Ectodermal cell (in vitro differentiated cells): ENCODE results near the gene RAD51B.
"Not testable (repeated sequence)": the region's sequence is repeated elsewhere in the genome, so short reads cannot be mapped to it uniquely, and the experiment has no call there.

ENCODE experiments used
- H3K27ac ChIP-seq: 2 replicates; pipeline ENCODE4 v1.7.0; 2013; ENCODE audit warnings: mild to moderate bottlenecking, low read depth, low read length; ENCODE audit not compliant: insufficient read depth, poor library complexity, severe bottlenecking
- H3K27me3 ChIP-seq: 2 replicates; pipeline ENCODE4 v1.7.0; 2013; ENCODE audit warnings: mild to moderate bottlenecking, low read length; ENCODE audit not compliant: insufficient read depth, control insufficient read depth, poor library complexity, severe bottlenecking
- H3K36me3 ChIP-seq: one replicate; pipeline ENCODE4 v1.7.0; 2013; ENCODE audit warnings: low read length; ENCODE audit not compliant: control insufficient read depth, insufficient read depth
- H3K4me1 ChIP-seq: one replicate; pipeline ENCODE4 v1.7.0; 2013; ENCODE audit warnings: low read length; ENCODE audit not compliant: control insufficient read depth, insufficient read depth
- H3K4me3 ChIP-seq: 2 replicates; pipeline ENCODE4 v1.7.0; 2013; ENCODE audit warnings: low read depth, low read length, control low read depth; ENCODE audit not compliant: insufficient read depth
- H3K9me3 ChIP-seq: 2 replicates; pipeline ENCODE4 v1.7.0; 2013; ENCODE audit warnings: mild to moderate bottlenecking, low read length, moderate library complexity; ENCODE audit not compliant: control insufficient read depth
- WGBS, 2 experiments: methylation state at CpG; one replicate each; pipeline ENCODE4 v1.1.7; 2013; ENCODE audit warnings: missing lambda C conversion rate in 2 of 2; 5-methylcytosine and 5-hydroxymethylcytosine counted together

RAD51B gene

DNA sequence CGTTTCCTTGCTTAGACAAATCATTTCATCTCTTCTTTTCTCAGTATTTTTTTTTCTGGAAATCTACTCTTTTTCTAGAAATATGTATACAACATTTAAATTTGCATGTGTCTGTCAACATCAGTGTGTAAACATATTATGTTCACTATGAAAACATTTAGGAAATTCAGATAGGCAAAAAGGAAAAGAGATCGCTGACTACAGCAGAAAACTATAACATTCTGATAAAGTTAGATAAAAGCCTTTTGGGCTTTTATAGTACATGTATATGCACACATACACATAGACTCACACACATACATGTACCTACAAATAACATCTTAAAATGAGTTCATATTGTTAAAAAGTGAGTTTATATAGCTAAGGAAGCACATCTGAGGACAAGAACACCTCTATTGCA lies 142.1 kb downstream of the RAD51B start:
- H3K36me3 ChIP-seq = no peaks in the 10 kb centered on the region
- no peaks in the 10 kb centered on the region for H3K4me1 ChIP-seq
- H3K4me3 ChIP-seq = no peak overlapping the region
- no peaks in the 10 kb centered on the region for H3K27me3 ChIP-seq
- H3K27ac ChIP-seq = no peak overlapping the region
- WGBS, 2 experiments = 92% methylated on average over 2 of the region's 2 CpGs; no CpG with 5 or more reads in 1 of the 2 experiments
- H3K9me3 ChIP-seq = no peaks in the 10 kb centered on the region

GRCh38 chr14:67962215-67962644 lies 142.7 kb downstream of the RAD51B start:
- Histone ChIP-seq H3K4me3 (no peak overlapping the region), H3K36me3 (no peaks in the 10 kb centered on the region), H3K27me3 (no peaks in the 10 kb centered on the region), H3K9me3 (no peaks in the 10 kb centered on the region), H3K27ac (no peak overlapping the region), H3K4me1 (no peaks in the 10 kb centered on the region)
- 95% methylated on average over 2 of the region's 2 CpGs for WGBS, 2 experiments

- H3K4me1 ChIP-seq = no peaks in the 10 kb centered on the region
- H3K27me3 ChIP-seq = no peaks in the 10 kb centered on the region
- no peaks in the 10 kb centered on the region for H3K9me3 ChIP-seq
- H3K36me3 ChIP-seq = no peaks in the 10 kb centered on the region
- H3K27ac ChIP-seq = no peak overlapping the region
- 100% methylated on average over 1 to 2 of the region's 2 CpGs for WGBS, 2 experiments
- no peak overlapping the region for H3K4me3 ChIP-seq
These were observed 144.0 kb downstream of the RAD51B start for GRCh38 chr14:67963545-67963944.

DNA sequence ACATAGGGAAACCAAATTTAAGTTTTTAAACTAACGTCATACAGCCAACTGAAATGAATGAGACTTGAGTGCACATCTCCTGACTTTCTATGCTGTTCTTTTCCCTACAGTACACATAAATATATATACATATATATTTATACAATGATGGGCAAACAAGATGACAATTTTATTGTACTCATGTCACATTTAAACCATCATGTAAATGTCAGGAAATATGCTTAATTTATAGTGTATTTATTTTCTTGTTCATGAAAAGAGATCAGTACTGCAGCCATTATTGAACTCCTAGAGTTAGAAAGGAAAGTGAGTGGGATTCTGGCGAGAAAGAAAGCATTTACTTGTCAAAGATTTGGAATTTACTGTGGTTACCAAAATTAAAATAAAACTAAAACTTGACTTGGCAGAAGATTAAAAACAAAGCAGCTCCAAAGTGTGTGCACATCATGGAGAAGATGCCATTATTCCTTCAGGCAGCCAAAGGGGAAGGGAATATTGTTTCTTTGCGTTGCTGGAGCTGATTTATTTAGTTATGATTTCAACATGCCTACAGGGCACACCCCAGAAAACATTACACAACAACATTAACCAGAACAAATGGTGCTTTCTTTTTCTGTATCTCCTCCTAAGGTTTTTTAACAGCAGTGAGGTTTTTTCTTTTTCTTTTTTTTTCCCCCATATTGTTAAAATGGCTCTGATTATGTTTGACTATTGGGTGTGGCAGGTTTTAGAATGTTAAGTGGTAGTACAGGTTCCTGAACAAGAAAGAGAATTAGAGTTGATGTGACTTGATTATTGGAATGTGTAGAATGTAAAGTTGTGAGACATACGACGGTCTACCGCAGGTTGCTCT lies 144.6 kb downstream of the RAD51B start:
- Histone ChIP-seq H3K4me3 (no peak overlapping the region), H3K4me1 (no peaks in the 10 kb centered on the region), H3K9me3 (no peaks in the 10 kb centered on the region), H3K36me3 (no peaks in the 10 kb centered on the region), H3K27ac (no peak overlapping the region), H3K27me3 (no peaks in the 10 kb centered on the region)
- 95 to 100% methylated on average over 5 to 6 of the region's 6 CpGs for WGBS, 2 experiments

GRCh38 chr14:67965696-67966095 lies 146.1 kb downstream of the RAD51B start:
- H3K9me3 ChIP-seq = no peaks in the 10 kb centered on the region
- H3K27ac ChIP-seq = no peak overlapping the region
- H3K27me3 ChIP-seq = no peaks in the 10 kb centered on the region
- no peak overlapping the region for H3K4me3 ChIP-seq
- H3K36me3 ChIP-seq = no peaks in the 10 kb centered on the region
- WGBS, 2 experiments = 91 to 96% methylated on average over 3 of the region's 3 CpGs
- no peaks in the 10 kb centered on the region for H3K4me1 ChIP-seq

- no peak overlapping the region for H3K27ac ChIP-seq
- H3K4me1 ChIP-seq = no peaks in the 10 kb centered on the region
- H3K9me3 ChIP-seq = no peaks in the 10 kb centered on the region
- H3K4me3 ChIP-seq = no peak overlapping the region
- 95 to 96% methylated on average over 1 of the region's 1 CpG for WGBS, 2 experiments
- H3K27me3 ChIP-seq = no peaks in the 10 kb centered on the region
- H3K36me3 ChIP-seq = no peaks in the 10 kb centered on the region
These were observed 147.6 kb downstream of the RAD51B start for GRCh38 chr14:67967206-67967605.

- not testable (repeated sequence) for H3K4me3 ChIP-seq, H3K4me1 ChIP-seq, H3K9me3 ChIP-seq, H3K27ac ChIP-seq, H3K27me3 ChIP-seq, H3K36me3 ChIP-seq
- 94 to 97% methylated on average over 2 of the region's 2 CpGs for WGBS, 2 experiments
These were observed 148.4 kb downstream of the RAD51B start for GRCh38 chr14:67967970-67968369.

DNA sequence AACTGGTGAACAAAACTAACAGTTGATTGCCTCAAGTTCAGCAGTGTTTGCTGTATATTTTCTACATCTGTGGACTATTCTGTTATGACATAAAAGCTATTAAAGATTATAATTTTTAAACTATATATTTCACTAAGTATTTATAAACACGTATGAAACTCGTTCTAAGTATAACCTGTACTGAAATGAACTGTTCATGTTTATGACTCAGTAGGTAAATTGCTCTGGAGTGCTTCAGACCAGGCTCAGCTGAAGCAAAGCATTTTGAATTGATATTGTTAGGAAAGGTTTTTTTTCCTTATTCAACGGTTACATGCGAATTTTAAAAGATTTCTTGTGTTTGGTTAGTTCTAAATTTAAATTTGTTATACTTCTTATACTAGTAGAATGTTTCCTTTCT lies 151.3 kb downstream of the RAD51B start:
- Histone ChIP-seq H3K4me1 (no peaks in the 10 kb centered on the region), H3K27ac (no peak overlapping the region), H3K4me3 (no peak overlapping the region), H3K9me3 (no peaks in the 10 kb centered on the region), H3K27me3 (no peaks in the 10 kb centered on the region), H3K36me3 (no peaks in the 10 kb centered on the region)
- WGBS, 2 experiments = 91 to 100% methylated on average over 2 to 3 of the region's 4 CpGs

- H3K4me3 ChIP-seq = no peak overlapping the region
- no peaks in the 10 kb centered on the region for H3K4me1 ChIP-seq
- H3K27me3 ChIP-seq = no peaks in the 10 kb centered on the region
- 83 to 97% methylated on average over 3 to 4 of the region's 4 CpGs for WGBS, 2 experiments
- no peaks in the 10 kb centered on the region for H3K36me3 ChIP-seq
- H3K9me3 ChIP-seq = no peaks in the 10 kb centered on the region
- no peak overlapping the region for H3K27ac ChIP-seq
These were observed 152.3 kb downstream of the RAD51B start for GRCh38 chr14:67971627-67972625.

GRCh38 chr14:67973436-67973835 lies 153.9 kb downstream of the RAD51B start:
- no peaks in the 10 kb centered on the region for H3K9me3 ChIP-seq
- H3K27me3 ChIP-seq = no peaks in the 10 kb centered on the region
- no peaks in the 10 kb centered on the region for H3K4me1 ChIP-seq
- no peaks in the 10 kb centered on the region for H3K36me3 ChIP-seq
- H3K4me3 ChIP-seq = no peak overlapping the region
- no peak overlapping the region for H3K27ac ChIP-seq
